CD4-positive, alpha-beta T cell treated with Interleukin-21 for 1 hour (primary cell): Measurements from ENCODE around the gene ATP6V0D1.
A peak's percentile ranks its signal among the peaks of the same experiment; 100 is the strongest.

Experiments
- DNase-seq: peaks from one replicate; pipeline ENCODE4 v3.0.0-alpha.2; 2020

The ATP6V0D1 gene

DNA sequence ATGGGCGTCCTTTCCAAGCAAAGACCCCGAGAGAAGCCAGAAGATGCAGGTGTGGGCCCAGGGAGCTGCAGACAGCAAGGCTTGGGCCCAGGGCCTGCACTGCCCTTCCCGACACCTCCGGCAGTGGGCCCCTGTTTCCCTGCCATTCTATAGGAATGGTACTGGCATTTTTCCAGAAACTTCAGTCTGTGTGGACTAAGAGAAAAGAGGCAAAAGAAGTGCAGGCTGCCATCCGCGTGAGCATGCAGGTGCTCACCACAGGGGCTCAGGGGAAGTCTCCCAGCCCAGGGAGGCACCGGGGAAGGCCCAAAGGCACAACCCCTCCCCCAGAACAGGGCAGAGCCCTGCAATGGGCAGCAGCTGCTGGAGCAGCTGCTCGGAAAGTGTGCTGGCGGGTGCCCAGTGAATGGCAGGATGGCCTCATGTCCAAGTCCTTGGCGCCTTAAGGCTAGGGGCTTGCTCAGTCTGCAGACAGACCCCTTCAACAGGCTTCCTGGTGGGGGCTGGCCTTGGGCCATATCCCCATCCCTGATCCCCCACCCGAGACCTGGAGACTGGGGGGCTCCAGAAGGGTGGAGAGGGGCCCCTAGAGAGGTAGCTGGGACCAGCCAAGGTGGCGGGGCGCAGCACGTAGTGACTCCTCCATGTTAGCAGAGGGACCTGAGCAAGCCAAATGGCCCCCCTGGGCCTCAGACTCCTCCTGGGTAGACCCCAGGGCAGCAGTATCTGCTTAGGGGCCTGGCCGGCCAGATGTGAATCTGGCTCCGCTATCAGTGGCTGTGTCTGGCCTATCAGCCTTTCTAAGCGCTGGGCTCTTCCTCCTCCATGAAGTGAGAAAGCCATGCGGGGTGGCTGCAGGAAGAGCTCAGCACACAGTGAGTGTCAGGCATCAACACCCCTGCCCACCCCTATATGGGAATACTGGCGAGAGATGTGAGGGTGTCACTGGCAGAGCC, 80.9 kb downstream of the ATP6V0D1 start:
- DNase-seq: no peak

DNA sequence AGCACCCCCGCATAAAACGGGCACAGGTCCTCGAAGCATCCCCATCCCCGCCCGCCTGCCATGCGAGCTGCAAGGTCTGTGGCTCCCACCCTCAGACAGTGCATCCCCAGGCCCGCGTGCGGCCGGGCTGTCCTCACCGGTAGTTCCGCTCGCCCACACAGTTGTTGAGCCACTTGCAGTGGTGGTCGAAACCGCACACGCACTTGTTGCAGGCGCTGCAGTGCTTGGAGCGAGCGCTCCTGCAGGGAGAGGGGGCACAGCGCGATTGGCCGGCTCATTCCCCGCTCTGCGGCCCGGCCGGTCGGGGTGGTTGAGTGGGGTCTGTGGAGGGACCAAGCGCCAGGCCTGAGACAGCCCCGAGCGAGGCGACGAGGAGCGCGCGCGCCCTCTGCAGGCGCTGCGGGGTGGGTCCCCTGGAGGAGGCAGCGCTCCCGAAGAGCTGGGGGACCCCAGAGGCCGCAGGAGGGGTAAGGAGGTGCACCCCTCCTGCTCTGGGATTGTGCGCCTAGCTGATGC, 81.7 kb downstream of the ATP6V0D1 start:
- peak; percentile 37 for DNase-seq

DNA sequence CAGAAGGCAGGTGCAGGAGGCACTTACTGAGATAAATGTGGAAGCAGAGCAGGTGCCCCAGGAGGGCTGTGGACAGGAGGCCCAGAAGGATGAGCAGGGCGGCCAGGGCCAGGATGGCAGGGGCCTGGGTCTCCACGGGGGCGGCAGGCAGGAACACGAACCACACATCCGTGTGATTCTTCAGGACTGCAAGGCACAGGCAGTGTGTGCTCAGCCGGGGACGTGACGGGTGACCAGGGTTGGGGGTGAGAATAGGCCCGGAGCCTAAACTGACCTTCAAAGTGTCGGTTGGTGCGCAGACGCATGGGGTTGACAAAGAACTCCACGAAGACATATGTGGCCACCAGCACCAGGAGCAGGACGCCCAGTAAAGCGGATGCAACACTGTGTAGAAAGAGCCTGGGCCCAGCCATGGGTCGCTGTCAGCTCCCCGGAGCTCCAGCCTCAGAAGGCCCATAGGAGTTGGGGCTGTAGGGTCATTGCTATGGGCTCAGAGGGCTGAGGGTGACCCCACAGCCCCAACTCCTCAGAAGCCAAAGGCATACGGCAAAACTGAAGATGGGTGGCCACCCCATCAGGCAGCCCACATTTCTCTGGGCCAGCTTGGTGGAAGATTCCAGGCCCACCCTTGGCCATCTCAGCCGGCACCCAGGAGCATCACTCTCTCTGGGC, 82.3 kb downstream of the ATP6V0D1 start:
- DNase-seq: no peak

DNA sequence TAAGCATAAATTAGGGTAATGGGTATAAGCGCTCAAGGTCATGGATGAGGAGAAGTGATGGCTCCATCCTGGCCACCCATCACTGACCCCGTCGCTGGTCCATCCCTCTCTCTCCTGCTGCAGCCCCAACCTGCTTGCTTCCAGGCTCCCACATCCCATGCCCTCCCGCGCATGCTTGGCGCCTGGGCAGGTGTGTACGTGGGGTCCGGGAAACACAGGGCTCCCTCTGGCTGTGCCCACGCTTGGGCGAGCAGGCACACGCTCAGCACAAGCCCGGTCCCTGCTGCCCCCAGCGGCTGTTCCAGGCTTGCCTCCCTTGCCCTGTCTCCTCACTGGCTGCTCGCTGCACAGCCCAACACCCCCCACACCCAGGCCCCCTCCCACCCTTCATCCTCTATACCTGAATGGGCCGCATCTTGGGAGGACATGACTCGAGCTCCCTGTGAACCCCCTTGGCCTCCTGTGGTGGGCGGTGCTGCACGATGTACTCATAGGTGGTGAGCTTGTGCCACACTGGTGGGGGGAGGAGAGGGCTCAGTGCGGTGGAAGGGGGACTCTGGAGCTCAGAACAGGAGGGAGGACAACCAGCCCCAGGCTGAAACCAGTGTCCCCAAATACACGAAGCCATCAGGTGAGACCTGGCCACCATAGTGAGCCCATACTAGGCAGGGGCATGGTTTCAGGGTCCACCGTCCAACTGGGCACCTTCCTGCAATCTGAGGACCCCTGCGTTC, 83.0 kb downstream of the ATP6V0D1 start:
- DNase-seq: no peak

DNA sequence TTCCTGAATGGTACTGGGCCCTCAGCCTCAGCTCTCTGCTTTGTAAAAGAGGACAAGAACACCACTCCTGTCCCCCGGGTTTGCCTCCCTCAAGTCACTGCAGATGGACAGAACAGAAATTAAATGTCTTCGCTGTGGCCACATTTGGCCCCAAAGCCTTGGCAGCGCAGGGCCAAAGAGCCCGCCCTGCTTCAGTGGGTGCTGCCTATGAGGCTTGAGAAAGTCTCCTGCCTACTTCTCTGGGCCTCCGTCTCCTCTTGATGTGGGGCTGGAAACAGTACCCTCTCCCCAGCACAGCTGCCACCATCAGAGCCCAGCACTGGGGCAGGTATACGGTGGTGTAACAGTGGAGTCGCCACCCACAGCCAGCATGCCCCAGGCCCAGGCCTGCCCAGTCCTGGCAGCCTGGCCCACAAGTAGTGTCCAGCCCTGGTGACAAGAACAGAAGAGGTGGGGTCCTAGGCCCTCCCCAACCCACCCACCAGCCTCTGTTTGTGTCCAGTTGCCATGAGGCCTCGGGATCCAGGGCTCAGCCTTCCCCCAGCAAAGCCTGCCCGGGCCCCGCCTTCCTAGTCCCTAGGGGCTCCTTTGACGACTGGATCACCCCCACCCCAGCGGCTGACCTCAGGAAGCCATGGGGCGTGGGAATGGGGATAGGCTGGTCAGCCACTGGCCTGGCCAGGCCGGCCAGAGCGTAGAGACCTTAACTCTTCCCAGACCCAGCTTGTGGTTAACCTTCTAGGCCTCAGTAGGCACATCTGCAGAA, 83.7 kb downstream of the ATP6V0D1 start:
- no peak for DNase-seq

DNA sequence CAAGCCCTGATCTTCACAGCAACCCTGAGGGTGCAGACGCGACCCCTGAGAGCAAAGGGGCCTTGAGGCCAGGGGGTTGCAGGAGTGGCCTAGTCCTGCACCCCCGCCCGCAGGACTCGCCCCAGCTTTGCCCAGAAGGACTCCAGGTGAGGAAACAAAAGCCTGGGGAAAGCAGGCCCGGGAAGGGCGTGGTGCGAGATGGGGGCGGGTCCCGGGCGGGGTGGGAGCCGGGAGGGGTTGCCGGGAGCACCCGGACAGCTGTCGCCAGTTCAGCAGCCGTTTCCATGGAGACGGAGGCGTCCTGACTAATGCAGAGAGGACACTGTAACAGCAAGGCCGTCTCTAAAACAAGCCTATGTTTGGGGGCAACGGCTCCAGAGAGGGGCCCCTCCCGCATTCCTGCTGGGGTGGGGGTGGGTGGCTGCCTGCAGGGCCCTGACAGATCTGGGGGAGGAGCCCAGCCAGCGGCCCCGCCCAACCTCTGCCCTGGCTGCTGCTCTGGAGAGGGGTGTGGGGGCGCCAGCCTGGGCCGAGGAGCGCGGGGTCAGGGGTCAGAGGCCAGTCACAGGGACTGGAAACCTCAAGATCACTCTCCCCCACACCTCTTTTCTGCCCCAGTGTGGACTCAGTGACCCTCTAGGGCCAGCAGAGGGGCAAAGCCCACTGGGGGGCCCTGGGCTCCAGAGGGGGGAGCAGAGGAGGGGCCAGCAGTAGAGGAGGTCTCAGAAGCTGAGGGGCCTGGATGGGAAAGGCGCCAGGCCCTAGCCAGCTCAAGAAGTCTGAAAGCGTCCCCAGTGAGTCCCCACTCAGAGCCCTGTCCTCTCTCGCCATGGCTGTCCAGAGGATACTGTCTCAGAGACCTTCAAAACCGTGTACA, 84.6 kb downstream of the ATP6V0D1 start:
- no peak for DNase-seq

DNA sequence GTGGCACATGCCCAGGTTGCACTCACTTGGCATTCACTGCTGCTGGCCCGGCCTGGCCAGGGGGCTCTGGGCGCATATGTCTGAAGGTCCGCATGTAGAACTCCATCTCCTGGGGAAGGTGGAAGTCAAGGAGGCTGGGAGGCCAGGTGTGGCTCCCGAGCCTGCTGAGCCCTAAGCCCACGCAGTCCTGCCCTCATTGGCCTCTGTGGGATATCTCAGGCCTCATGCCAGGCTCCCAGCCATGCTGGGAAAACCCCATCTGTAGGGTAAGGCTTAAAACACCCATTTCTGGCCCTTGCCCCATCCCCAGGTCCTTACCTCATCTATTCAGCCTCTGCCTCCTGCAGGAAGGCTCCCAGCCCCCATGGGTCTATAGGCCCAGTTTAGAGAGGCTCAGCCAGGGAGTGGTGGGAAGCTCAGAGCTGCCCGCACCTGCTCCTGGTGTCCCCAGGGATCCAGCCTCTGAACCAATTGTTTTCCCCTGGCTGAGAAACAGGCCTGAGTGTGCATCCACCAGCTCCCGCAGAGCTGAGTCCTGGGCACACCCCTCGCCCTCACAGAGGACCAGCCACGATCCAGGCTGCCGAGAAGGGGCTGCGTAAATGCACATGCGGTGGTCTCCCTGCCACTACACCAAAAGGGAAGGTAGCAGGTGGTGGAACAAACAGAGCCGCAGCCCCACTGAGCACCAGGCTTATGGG, 85.3 kb downstream of the ATP6V0D1 start:
- DNase-seq: no peak

DNA sequence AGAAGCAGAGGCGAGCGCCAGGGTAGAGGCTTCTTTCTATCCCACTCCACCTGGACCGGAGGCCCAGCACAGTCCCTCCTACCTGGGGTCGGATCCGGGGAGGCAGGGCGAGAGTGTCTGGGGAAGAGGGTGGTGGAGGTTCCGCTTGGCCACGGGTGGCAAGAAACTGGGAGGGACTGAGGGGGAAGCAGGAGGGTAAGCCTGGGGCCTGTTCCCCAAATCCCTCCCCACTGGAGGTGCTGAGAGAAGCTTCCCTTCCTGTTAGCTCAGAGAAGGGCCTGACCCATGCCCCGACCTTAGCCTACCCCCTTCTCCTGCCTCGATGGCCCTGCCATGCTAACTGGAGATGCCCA, 85.9 kb downstream of the ATP6V0D1 start:
- DNase-seq: no peak

DNA sequence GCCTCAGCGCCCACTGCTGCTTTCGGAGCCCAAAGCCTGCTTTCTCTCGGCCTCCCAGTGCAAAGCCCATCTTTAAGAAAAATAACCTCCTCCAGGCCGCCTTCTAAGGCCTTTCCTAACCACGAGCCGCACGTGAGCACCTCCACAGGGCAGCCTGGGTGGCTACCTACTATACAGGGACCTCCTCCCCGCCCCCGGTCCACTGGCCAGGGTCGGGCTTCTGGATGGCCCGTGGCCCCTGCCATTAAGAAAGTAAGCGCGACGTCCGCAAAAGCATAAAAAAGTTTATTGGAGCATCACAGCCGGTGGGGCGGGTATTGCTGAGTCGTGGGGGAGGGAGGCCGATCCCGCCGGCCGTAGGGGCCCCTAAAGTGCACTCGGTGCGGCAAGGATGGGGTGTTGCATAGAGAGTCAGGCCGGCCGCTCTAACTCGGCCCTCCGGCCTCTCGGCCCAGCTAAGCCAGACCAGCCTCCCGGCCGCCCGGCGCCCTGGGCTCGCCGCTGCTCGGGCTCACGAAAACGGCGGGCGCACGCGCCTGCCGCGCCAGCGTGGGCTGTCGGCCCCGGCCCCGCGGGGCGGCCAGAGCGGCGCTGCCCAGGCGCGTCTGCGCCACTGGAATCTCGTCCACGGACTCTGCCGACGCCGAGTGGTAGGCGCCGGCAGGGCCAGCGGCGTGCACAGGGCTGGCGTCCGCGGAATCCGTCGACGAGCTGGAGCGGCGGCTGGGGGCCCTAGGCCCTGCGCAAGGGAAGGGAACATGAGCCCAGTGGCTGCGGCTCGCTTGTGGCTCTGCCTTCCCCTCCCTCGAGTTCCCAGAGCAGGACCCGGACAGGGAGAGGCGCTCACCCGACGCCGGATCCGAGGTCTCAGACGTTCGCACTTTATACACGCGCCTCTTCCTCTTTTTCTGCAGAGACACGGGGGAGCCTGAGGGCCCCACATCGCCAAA, 86.5 kb downstream of the ATP6V0D1 start:
- DNase-seq: peak; percentile 13

DNA sequence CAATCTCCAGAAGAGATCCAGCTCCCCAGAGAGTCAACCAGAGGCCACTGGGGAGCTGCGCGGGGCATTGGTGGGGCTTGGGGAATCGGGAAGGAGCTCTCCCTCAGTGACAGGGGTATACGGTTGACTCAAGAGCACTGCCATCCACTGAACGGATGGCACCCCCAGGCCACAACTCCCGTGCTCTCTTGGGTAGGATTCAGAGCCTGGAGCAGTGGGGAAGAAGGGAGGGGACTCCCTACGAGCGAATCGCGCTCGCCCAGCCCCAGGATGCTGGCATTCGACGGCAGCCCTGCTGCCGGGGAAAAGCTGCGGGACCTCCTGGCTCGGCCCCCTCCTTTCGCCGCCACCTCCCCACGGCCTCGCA, 87.2 kb downstream of the ATP6V0D1 start:
- no peak for DNase-seq

DNA sequence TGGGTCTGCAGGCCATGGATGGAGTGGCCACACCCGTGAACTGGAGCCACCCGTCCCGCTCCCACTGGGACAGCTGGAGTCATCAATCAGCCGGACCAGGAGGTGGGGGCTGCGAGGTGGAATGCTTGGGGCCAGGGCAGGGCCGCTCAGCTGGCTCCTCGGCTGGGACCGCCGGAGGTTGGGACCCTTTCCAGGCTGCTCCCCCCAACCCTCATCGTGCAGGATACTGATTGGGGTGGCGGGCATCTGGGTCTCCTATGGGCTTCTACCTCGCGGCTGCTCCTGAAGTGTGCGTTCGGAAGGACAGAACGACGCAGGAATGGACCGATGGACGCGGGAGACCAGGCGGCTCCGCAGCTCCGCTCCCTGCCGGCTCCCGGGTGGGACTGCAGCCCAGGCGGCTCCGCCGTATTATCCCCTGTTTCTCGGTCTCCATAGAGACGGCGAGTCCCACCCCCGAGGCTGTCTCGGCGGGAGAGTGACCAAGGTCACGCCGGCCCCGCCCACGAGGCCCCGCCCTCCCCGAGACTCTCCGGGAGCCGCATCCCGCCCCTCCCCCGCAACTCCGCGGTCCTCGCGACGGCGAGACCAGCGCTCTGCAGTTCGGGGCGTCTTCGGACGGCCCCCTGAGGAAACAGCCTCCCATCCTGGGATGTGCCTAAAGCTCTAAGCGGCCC, 87.7 kb downstream of the ATP6V0D1 start, which contains the start of gene TPPP3:
TSS of gene TPPP3 (minus strand) at position 388 of the 677 bp plus-strand sequence. CDS start 2,387 bp downstream, outside the sequence.
- DNase-seq: peak; percentile 63

DNA sequence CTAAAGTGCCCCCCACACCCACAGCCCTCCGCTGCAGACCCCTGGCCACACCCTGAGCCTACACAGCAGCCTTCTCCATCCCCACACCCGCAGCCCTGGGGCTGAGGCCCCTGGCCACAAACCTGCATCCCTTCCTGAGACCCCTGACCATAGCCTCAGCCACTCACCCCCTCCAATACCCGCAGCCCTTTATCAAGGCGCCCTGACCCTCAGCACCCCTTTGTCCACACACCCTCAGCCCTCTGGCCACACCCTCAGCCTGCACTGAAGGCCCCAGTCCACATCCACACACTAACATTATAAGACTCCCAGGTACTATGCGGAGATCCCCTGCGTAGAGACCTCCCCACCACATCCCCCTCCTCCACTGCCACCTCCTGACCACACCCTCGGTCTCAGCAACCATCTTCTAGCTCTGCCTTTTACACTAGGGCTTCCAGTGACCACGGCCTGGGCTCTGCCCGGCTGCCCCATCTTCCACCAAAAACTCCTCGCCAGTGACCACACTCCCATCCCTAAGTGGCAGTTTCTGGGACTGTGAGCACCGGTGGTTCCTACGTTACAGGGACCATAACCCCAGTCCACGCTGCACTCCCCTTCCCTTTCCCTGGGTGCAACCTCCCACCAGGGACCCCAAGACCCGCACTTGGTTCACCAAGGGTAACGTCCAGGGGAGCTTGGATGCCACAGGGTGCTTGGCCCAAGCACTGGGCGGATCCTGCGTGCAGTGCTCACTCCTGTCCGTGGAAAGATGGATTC, 88.5 kb downstream of the ATP6V0D1 start:
- DNase-seq: no peak

DNA sequence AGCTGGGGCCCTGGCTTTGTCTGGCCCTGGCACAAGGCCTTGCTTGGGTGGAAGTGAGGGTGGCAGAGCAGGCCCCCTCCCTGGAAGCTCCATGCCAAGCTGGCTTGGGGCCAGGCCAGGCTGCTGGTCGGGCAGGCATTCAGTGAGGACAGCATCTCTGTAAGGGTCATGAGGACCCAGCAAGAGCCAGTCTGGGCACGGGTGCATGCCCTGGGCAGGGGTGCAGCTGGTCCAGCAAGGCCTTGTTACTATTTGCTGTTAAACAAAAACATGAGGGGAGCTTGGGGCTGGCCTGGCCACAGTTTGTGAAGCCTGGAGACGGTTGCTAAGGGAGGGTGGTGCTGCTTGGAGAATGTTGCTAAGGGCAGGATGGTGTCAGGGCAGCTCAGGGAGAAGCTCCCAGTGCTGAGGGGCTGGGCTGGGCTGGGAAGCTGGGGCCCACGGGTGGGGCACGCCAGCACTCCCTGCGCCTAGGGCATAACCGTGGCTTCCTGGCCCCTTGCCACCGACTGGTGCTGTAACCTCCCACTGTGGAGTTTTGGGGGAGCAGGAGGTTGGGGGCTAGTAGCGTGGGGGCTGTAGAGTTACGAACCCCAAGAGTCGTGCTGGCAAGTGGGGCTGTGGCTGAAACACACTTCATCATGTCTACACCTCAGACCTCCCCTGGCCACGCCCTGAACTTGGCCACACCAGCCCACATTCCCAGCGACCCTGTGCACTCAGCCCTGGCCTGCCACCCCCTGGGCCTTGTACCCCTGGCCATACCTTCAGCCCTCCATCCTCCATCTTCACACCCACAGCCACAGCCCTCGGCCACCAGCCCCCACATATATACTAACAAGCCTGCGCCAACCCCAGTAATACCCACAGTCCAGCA, 89.3 kb downstream of the ATP6V0D1 start:
- DNase-seq: peak; percentile 5

DNA sequence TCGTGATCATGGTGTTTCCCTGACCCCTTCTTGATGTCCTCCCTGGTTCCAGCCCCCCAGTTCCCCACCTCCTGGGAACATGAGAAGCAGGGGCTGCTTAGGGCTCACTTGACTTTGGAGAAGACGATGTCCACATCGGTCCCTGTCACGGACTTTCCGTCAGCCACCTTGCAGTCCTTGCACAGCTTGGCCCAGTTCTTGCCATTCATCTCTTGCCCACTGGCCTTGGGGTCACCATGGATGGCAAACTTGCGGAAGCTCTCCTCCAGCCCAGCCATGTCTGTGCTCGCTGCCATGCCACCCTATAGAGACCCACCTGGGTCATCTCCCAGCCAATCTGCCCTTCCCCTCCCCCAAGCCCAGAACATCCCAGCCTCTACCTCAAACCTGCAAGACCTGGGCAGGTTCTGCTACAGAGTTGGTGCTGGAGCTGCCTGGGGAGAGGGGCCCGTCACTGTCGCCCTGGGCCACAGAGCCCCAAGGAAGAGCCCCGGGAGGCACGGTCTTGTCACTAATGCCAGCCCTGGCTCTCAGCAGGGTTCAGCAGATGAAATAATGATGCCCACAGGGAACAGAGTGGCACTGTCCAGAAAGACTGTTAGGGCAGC, 90.0 kb downstream of the ATP6V0D1 start:
- no peak for DNase-seq

DNA sequence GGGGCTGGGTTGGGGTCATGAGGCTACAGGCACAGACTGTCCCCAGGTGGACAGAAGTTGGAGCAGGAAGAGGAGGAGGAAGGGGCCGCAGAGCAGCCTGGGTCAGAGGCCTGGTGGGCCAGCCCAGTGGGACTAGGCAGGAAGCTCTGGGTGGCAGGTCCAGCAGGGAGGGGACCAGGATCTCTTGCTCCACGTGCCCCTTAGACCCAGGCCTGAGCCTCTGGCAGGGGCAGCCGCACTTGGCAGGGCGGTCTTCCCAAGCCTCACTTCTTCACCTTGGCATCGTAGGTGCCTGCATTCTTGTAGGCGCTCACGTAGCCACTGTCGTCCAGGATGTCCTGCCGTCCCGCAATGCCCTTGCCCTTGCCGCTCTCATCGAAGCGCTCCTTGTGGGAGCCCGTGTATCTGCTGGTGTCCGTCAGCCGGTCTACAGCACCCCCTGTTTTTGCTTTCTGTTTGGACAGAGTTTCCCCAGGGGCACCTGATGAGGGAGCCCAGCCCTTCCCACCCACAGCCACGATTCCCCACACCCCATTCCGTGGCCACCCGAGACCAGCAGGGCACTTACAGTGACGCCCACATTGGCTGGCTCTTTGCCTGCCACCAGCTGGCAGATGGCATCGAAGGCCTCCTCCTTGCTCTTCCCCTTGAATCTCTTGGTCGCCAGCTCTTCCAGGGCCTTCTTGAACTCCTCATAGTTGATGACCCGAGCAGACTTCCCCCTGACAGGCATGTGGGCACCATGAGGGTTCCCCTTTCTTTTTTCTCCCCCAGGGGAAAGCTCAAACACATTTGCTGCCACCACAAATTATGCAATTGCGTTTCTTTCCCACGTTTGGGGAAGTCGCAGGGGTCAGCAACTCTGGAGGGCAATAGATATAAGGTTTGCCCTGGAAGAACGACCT, 90.8 kb downstream of the ATP6V0D1 start:
- peak; percentile 13 for DNase-seq

DNA sequence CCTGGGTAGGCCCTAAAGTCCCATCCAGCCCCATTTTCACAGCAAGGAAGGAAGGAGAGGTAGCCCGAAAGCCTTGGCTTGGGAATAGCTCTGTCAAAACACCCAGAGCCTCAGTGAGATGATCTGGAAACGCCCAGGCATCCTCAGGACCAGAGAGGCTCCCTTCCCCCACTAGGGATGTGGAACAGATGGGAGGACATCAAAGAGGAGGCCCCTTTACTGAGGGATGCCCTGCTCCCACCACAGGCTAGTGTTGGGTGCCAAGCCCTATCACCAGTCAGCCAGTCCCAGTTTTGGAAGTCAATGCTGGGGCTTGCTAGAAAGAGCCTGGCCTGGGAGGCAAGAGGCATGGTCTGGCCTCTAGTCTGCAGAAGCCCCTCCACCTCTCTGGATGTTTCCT, 92.4 kb downstream of the ATP6V0D1 start:
- DNase-seq: no peak
